GM12878 (cell line): Measurements from ENCODE around the gene STK39.

ENCODE experiments used
- BHLHE40 ChIP-seq, 2 experiments: fragments of 450-650 bp in 1 of 2; IDR thresholded peaks; 2 replicates each; pipeline ENCODE4 v1.6.1; 2011 to 2017; ENCODE audit warnings: low read depth in 2 of 2, borderline replicate concordance in 1 of 2, improper control_type of control experiment in 1 of 2, low read length in 1 of 2, mild to moderate bottlenecking in 1 of 2
- CBFB ChIP-seq: IDR thresholded peaks from 2 replicates; pipeline ENCODE4 v1.6.1; 2016; ENCODE audit warnings: antibody characterized with exemption, low read depth
- CTCF ChIP-seq, 3 experiments: IDR thresholded peaks in 2 of 3; conservative IDR thresholded peaks in 1 of 3; 2 replicates each; pipeline ENCODE4 v1.5.1; 2011; ENCODE audit warnings: low read depth in 3 of 3, low read length in 3 of 3, mild to moderate bottlenecking in 3 of 3, control low read depth in 2 of 3, moderate library complexity in 2 of 3, inconsistent platforms in 1 of 3, mixed read lengths in 1 of 3; ENCODE audit not compliant: control insufficient read depth in 2 of 3, insufficient read depth in 1 of 3; ENCODE audit errors: extremely low read depth in 1 of 3
- EZH2 ChIP-seq: IDR thresholded peaks from 2 replicates; pipeline ENCODE4 v1.6.1; 2012; ENCODE audit warnings: low read depth, mild to moderate bottlenecking, control low read depth, inconsistent platforms, low read length, borderline replicate concordance; ENCODE audit not compliant: control insufficient read depth
- POU2F2 ChIP-seq: IDR thresholded peaks from 3 replicates; pipeline ENCODE4 v1.6.1; 2011; ENCODE audit warnings: low read depth, mild to moderate bottlenecking, low read length, borderline replicate concordance
- TF ChIP-seq, protein P1 (sequence below): fragments of 450-650 bp; IDR thresholded peaks from 2 replicates; pipeline ENCODE4 v1.6.1; 2017; ENCODE audit warnings: mild to moderate bottlenecking

GRCh38 chr2:168167511-168168263 is 79.7 kb downstream of the STK39 start:
- TF ChIP-seq EZH2 (no peak), CBFB (no peak), CTCF (IDR thresholded peaks at IDR 0.05 in 2 of 3, conservative IDR thresholded peaks at IDR 0.05 in 1 of 3; ENCODE audit: control insufficient read depth in 2 of 3, extremely low read depth in 1 of 3, insufficient read depth in 1 of 3, low read depth in 3 of 3, low read length in 3 of 3) (no peak), POU2F2 (no peak), BHLHE40 (IDR thresholded peaks at IDR 0.05; ENCODE audit: borderline replicate concordance in 1 of 2, low read depth in 2 of 2, low read length in 1 of 2) (no peak)
- TF ChIP-seq, protein P1, sequence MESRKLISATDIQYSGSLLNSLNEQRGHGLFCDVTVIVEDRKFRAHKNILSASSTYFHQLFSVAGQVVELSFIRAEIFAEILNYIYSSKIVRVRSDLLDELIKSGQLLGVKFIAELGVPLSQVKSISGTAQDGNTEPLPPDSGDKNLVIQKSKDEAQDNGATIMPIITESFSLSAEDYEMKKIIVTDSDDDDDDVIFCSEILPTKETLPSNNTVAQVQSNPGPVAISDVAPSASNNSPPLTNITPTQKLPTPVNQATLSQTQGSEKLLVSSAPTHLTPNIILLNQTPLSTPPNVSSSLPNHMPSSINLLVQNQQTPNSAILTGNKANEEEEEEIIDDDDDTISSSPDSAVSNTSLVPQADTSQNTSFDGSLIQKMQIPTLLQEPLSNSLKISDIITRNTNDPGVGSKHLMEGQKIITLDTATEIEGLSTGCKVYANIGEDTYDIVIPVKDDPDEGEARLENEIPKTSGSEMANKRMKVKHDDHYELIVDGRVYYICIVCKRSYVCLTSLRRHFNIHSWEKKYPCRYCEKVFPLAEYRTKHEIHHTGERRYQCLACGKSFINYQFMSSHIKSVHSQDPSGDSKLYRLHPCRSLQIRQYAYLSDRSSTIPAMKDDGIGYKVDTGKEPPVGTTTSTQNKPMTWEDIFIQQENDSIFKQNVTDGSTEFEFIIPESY = no peak
